Thoracic aorta (tissue), 2 donors: ENCODE data around the gene SNX7. TPM values are rescaled to one million over a fixed set of nuclear protein-coding genes. Genes with fewer than 3 reads are reported as not detected.

Source experiments
- ATAC-seq: fragments of 150-250 bp; one replicate; pipeline ENCODE4 v1.8.0; 2017; ENCODE audit warnings: low read depth; ENCODE audit not compliant: insufficient number of reproducible peaks, low FRiP score
- DNase-seq: peaks from one replicate; pipeline ENCODE4 v3.0.0-alpha.2; 2020; ENCODE audit warnings: low spot score
- H3K27ac ChIP-seq, 2 donors: fragments of 200-600 bp; sonication (generic); 1 replicate in 1 of 2; 2 replicates in 1 of 2; pipeline ENCODE4 v1.5.1; 2016; ENCODE audit warnings: mild to moderate bottlenecking in 2 of 2, moderate library complexity in 2 of 2
- H3K27me3 ChIP-seq: fragments of 200-600 bp; sonication (generic); replicated peaks from 2 replicates; pipeline ENCODE4 v1.6.0; 2016; ENCODE audit warnings: mild to moderate bottlenecking; ENCODE audit not compliant: insufficient read depth
- H3K36me3 ChIP-seq: fragments of 200-600 bp; sonication (generic); one replicate; pipeline ENCODE4 v1.5.1; 2016
- H3K4me1 ChIP-seq, 2 donors: fragments of 200-600 bp; sonication (generic); 1 replicate in 1 of 2; 2 replicates in 1 of 2; pipeline versions ENCODE4 v1.5.1 to v1.6.0; 2016; ENCODE audit warnings: low read depth in 2 of 2, mild to moderate bottlenecking in 1 of 2; ENCODE audit not compliant: control insufficient read depth in 1 of 2
- H3K4me3 ChIP-seq: fragments of 200-600 bp; sonication (generic); 2 replicates; pipeline ENCODE4 v1.5.1; 2016; ENCODE audit warnings: mild to moderate bottlenecking
- H3K9me3 ChIP-seq: fragments of 200-600 bp; sonication (generic); 2 replicates; pipeline ENCODE4 v1.5.1; 2016
- total RNA-seq, 2 donors: library from RNA; depleted of rRNA; stranded (reverse); fragments of >200 nt; gene quantifications; one replicate each; pipeline versions ENCODE4 v1.1.0 to v1.2.3, GENCODE V29; 2016
- TF ChIP-seq, protein P1 (sequence below): fragments of 200-600 bp; sonication (generic); IDR thresholded peaks from one replicate; pipeline ENCODE4 v1.5.1; 2019; ENCODE audit warnings: antibody characterized with exemption

Gene SNX7
- total RNA-seq, 2 donors from 2014 or later = 27.8 to 38.6 TPM

GRCh38 chr1:98669355-98670296, 8.1 kb downstream of the SNX7 start:
- Histone ChIP-seq H3K36me3 (no peaks in the 10 kb centered on the region), H3K4me1 (peaks cover 14 to 19% of the 10 kb centered on the region in 2 donors), H3K27me3 (no peaks in the 10 kb centered on the region), H3K27ac (peak overlapping the region in 1 of 2 donors; percentile 30), H3K4me3 (no peak overlapping the region), H3K9me3 (no peaks in the 10 kb centered on the region)
- no peak for DNase-seq
- no peak for ATAC-seq
- TF ChIP-seq, protein P1, sequence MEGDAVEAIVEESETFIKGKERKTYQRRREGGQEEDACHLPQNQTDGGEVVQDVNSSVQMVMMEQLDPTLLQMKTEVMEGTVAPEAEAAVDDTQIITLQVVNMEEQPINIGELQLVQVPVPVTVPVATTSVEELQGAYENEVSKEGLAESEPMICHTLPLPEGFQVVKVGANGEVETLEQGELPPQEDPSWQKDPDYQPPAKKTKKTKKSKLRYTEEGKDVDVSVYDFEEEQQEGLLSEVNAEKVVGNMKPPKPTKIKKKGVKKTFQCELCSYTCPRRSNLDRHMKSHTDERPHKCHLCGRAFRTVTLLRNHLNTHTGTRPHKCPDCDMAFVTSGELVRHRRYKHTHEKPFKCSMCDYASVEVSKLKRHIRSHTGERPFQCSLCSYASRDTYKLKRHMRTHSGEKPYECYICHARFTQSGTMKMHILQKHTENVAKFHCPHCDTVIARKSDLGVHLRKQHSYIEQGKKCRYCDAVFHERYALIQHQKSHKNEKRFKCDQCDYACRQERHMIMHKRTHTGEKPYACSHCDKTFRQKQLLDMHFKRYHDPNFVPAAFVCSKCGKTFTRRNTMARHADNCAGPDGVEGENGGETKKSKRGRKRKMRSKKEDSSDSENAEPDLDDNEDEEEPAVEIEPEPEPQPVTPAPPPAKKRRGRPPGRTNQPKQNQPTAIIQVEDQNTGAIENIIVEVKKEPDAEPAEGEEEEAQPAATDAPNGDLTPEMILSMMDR = no peak

DNA sequence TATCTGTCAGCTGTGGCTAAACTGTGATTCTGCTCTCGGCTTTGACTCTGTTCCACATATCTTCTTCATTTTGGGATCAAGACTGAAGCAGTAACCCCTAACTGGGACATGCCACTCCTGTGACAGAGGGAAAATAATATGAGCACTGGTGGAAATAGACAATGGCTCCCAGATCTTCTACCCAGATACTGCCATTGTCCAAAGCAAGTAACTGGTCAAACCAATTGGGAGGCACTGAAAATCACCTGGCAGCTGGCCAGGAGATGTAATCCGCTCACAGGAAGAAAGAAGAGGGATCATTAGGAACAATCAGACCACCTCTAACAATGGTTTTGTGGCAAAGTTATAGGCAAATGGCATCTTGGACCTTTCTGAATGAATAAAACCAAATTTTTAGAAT, 10.7 kb downstream of the SNX7 start:
- Histone ChIP-seq H3K27me3 (no peaks in the 10 kb centered on the region), H3K36me3 (no peaks in the 10 kb centered on the region), H3K4me3 (no peak overlapping the region), H3K4me1 (peaks cover 15 to 19% of the 10 kb centered on the region in 2 donors), H3K27ac (no peak overlapping the region), H3K9me3 (no peaks in the 10 kb centered on the region)
- ATAC-seq (no peak), DNase-seq (no peak)
- TF ChIP-seq, protein P1 = no peak

- no peaks in the 10 kb centered on the region for H3K9me3 ChIP-seq
- H3K27me3 ChIP-seq = no peaks in the 10 kb centered on the region
- peak overlapping the region in 1 of 2 donors; percentile 8 for H3K27ac ChIP-seq
- peaks cover 14 to 25% of the 10 kb centered on the region in 2 donors for H3K4me1 ChIP-seq
- H3K4me3 ChIP-seq = no peak overlapping the region
- no peaks in the 10 kb centered on the region for H3K36me3 ChIP-seq
- ATAC-seq (peak; percentile 54), DNase-seq (no peak)
- TF ChIP-seq, protein P1 = no peak
These were observed 12.7 kb downstream of the SNX7 start for GRCh38 chr1:98674075-98674781.

- no peak for DNase-seq
- H3K27me3 ChIP-seq = no peaks in the 10 kb centered on the region
- peaks cover 8 to 23% of the 10 kb centered on the region in 2 donors for H3K4me1 ChIP-seq
- H3K27ac ChIP-seq = no peak overlapping the region
- no peak overlapping the region for H3K4me3 ChIP-seq
- no peak for ATAC-seq
- H3K9me3 ChIP-seq = no peaks in the 10 kb centered on the region
- no peaks in the 10 kb centered on the region for H3K36me3 ChIP-seq
- TF ChIP-seq, protein P1 = no peak
These were observed 13.8 kb downstream of the SNX7 start for GRCh38 chr1:98675282-98675681.

GRCh38 chr1:98677288-98677687, 15.8 kb downstream of the SNX7 start:
- ATAC-seq (peak; percentile 47), DNase-seq (no peak)
- H3K9me3 ChIP-seq = no peaks in the 10 kb centered on the region
- H3K36me3 ChIP-seq = no peaks in the 10 kb centered on the region
- TF ChIP-seq, protein P1 = no peak
- H3K27me3 ChIP-seq = no peaks in the 10 kb centered on the region
- peak overlapping the region in 1 of 2 donors; percentile 54 for H3K27ac ChIP-seq
- H3K4me3 ChIP-seq = no peak overlapping the region
- H3K4me1 ChIP-seq = peaks cover 8 to 23% of the 10 kb centered on the region in 2 donors
